HCT116 (cell line): ENCODE results near the gene CAGE1.

ENCODE experiments used
- CTCF ChIP-seq, 3 experiments: fragments of 200-600 bp in 1 of 3; sonication (generic) in 1 of 3; IDR thresholded peaks in 2 of 3; conservative IDR thresholded peaks in 1 of 3; 2 replicates each; pipeline ENCODE4 v1.5.1; 2012 to 2017; ENCODE audit warnings: low read depth in 2 of 3, low read length in 2 of 3, antibody characterized with exemption in 1 of 3, borderline replicate concordance in 1 of 3, control low read depth in 1 of 3, mild to moderate bottlenecking in 1 of 3, mixed read lengths in 1 of 3, mixed run types in 1 of 3, moderate library complexity in 1 of 3; ENCODE audit not compliant: insufficient read depth in 1 of 3
- EGR1 ChIP-seq: IDR thresholded peaks from 2 replicates; pipeline ENCODE4 v1.6.1; 2012; ENCODE audit warnings: low read depth
- ELF1 ChIP-seq: IDR thresholded peaks from 2 replicates; pipeline ENCODE4 v1.6.1; 2012; ENCODE audit warnings: low read depth, borderline replicate concordance
- EZH2 ChIP-seq: fragments of 200-600 bp; sonication (generic); IDR thresholded peaks from 2 replicates; pipeline ENCODE4 v1.6.1; 2017; ENCODE audit warnings: antibody characterized with exemption, mixed run types
- JUND ChIP-seq: IDR thresholded peaks from 2 replicates; pipeline ENCODE4 v1.6.1; 2012
- POLR2A ChIP-seq: IDR thresholded peaks from 2 replicates; pipeline ENCODE4 v1.7.0; 2011; ENCODE audit warnings: borderline replicate concordance; ENCODE audit not compliant: insufficient read depth, insufficient read length; ENCODE audit errors: extremely low read depth
- POLR2AphosphoS5 ChIP-seq: IDR thresholded peaks from 2 replicates; pipeline ENCODE4 v1.6.1; 2011; ENCODE audit warnings: mild to moderate bottlenecking, low read depth, low read length, moderate library complexity
- REST ChIP-seq: IDR thresholded peaks from 2 replicates; pipeline ENCODE4 v1.6.1; 2012; ENCODE audit warnings: low read depth
- ZNF274 ChIP-seq: fragments of 200-500 bp; sonication (Bioruptor generic); IDR thresholded peaks from 2 replicates; pipeline ENCODE4 v1.6.1; 2014; ENCODE audit warnings: mild to moderate bottlenecking, low read depth, low read length, inconsistent platforms

GRCh38 chr6:7433121-7433617, 43.6 kb upstream of the CAGE1 start:
- TF ChIP-seq POLR2AphosphoS5 (no peak), POLR2A (no peak), CTCF (IDR thresholded peaks at IDR 0.05 in 2 of 3, conservative IDR thresholded peaks at IDR 0.05 in 1 of 3; ENCODE audit: borderline replicate concordance in 1 of 3, insufficient read depth in 1 of 3, low read depth in 2 of 3, low read length in 2 of 3) (no peak), ZNF274 (no peak), ELF1 (no peak), EZH2 (no peak), JUND (no peak), REST (no peak), EGR1 (no peak)
